PFSK-1 (cell line): Measurements from ENCODE around the gene EEPD1.

Experiments used
- FOXP2 ChIP-seq: optimal IDR thresholded peaks from 2 replicates; pipeline ENCODE3; 2011; ENCODE audit warnings: borderline replicate concordance, control low read depth, inconsistent platforms; ENCODE audit not compliant: insufficient read depth; ENCODE audit errors: extremely low read length, extremely low read depth
- POLR2AphosphoS5 ChIP-seq: IDR thresholded peaks from 2 replicates; pipeline ENCODE4 v1.6.1; 2012; ENCODE audit warnings: low read depth, mild to moderate bottlenecking, control low read depth, low read length, moderate library complexity
- SIN3A ChIP-seq: IDR thresholded peaks from 2 replicates; pipeline ENCODE4 v1.6.1; 2012; ENCODE audit warnings: mild to moderate bottlenecking, low read length, moderate library complexity, borderline replicate concordance; ENCODE audit not compliant: insufficient read depth
- TAF1 ChIP-seq: IDR thresholded peaks from 2 replicates; pipeline ENCODE4 v1.6.1; 2012; ENCODE audit warnings: low read length, control low read depth, borderline replicate concordance; ENCODE audit not compliant: insufficient read depth
- TF ChIP-seq, protein P1 (sequence below), 2 experiments: IDR thresholded peaks; 2 replicates each; pipeline versions ENCODE4 v1.6.1 to v1.8.0; 2011 to 2012; ENCODE audit warnings: low read depth in 2 of 2, low read length in 2 of 2, control low read depth in 1 of 2, inconsistent platforms in 1 of 2, mild to moderate bottlenecking in 1 of 2, moderate library complexity in 1 of 2; ENCODE audit not compliant: insufficient read depth in 1 of 2

Gene EEPD1

GRCh38 chr7:36141351-36141750 is 11.7 kb upstream of the EEPD1 start:
- TF ChIP-seq FOXP2: no peak
- no peak for TF ChIP-seq TAF1
- TF ChIP-seq SIN3A: no peak
- TF ChIP-seq, protein P1, sequence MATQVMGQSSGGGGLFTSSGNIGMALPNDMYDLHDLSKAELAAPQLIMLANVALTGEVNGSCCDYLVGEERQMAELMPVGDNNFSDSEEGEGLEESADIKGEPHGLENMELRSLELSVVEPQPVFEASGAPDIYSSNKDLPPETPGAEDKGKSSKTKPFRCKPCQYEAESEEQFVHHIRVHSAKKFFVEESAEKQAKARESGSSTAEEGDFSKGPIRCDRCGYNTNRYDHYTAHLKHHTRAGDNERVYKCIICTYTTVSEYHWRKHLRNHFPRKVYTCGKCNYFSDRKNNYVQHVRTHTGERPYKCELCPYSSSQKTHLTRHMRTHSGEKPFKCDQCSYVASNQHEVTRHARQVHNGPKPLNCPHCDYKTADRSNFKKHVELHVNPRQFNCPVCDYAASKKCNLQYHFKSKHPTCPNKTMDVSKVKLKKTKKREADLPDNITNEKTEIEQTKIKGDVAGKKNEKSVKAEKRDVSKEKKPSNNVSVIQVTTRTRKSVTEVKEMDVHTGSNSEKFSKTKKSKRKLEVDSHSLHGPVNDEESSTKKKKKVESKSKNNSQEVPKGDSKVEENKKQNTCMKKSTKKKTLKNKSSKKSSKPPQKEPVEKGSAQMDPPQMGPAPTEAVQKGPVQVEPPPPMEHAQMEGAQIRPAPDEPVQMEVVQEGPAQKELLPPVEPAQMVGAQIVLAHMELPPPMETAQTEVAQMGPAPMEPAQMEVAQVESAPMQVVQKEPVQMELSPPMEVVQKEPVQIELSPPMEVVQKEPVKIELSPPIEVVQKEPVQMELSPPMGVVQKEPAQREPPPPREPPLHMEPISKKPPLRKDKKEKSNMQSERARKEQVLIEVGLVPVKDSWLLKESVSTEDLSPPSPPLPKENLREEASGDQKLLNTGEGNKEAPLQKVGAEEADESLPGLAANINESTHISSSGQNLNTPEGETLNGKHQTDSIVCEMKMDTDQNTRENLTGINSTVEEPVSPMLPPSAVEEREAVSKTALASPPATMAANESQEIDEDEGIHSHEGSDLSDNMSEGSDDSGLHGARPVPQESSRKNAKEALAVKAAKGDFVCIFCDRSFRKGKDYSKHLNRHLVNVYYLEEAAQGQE (IDR thresholded peaks at IDR 0.05; ENCODE audit: insufficient read depth in 1 of 2, low read depth in 2 of 2, low read length in 2 of 2): no peak
- TF ChIP-seq POLR2AphosphoS5: no peak

GRCh38 chr7:36141850-36142249 is 11.2 kb upstream of the EEPD1 start:
- no peak for TF ChIP-seq POLR2AphosphoS5

- TF ChIP-seq POLR2AphosphoS5: no peak
- TF ChIP-seq, protein P1 (IDR thresholded peaks at IDR 0.05; ENCODE audit: insufficient read depth in 1 of 2, low read depth in 2 of 2, low read length in 2 of 2): no peak
- TF ChIP-seq SIN3A: no peak
- TF ChIP-seq FOXP2: no peak
- TF ChIP-seq TAF1: no peak
These were observed 8.9 kb upstream of the EEPD1 start for GRCh38 chr7:36144189-36144588.

- no peak for TF ChIP-seq TAF1
- TF ChIP-seq, protein P1 (IDR thresholded peaks at IDR 0.05; ENCODE audit: insufficient read depth in 1 of 2, low read depth in 2 of 2, low read length in 2 of 2): no peak
- TF ChIP-seq POLR2AphosphoS5: no peak
- TF ChIP-seq SIN3A: no peak
- no peak for TF ChIP-seq FOXP2
These were observed 7.4 kb upstream of the EEPD1 start for GRCh38 chr7:36145686-36146085.

- TF ChIP-seq TAF1 (no peak), FOXP2 (no peak), POLR2AphosphoS5 (no peak), SIN3A (no peak)
- TF ChIP-seq, protein P1 (IDR thresholded peaks at IDR 0.05; ENCODE audit: insufficient read depth in 1 of 2, low read depth in 2 of 2, low read length in 2 of 2): no peak
These were observed 5.7 kb upstream of the EEPD1 start for GRCh38 chr7:36147361-36147760.
